Neural cell (in vitro differentiated cells): Measurements from ENCODE around the gene FAM72D.
"Not testable (repeated sequence)": the region's sequence is repeated elsewhere in the genome, so short reads cannot be mapped to it uniquely, and the experiment has no call there.

ENCODE experiments used
- CTCF ChIP-seq: fragments of 450-650 bp; IDR thresholded peaks from 2 replicates; pipeline ENCODE4 v1.5.1; 2014; ENCODE audit warnings: antibody characterized with exemption, mild to moderate bottlenecking, moderate library complexity; ENCODE audit not compliant: poor library complexity, severe bottlenecking
- POLR2AphosphoS5 ChIP-seq: IDR thresholded peaks from 2 replicates; pipeline ENCODE4 v1.6.1; 2012
- REST ChIP-seq: IDR thresholded peaks from 2 replicates; pipeline ENCODE4 v1.6.1; 2012; ENCODE audit warnings: borderline replicate concordance
- SMC3 ChIP-seq: fragments of 450-650 bp; conservative IDR thresholded peaks from 2 replicates; pipeline ENCODE4 v1.6.1; 2014; ENCODE audit warnings: antibody characterized with exemption, mild to moderate bottlenecking, moderate library complexity; ENCODE audit not compliant: poor library complexity

- TF ChIP-seq CTCF, POLR2AphosphoS5, REST, SMC3: not testable (repeated sequence)
Observed at GRCh38 chr1:145155421-145155820, 59.6 kb downstream of the FAM72D start.
